ENCODE results near the gene GRM8. TPM values are rescaled to one million over a fixed set of nuclear protein-coding genes. Genes with fewer than 3 reads are reported as not detected.

GRM8 gene
- polyA plus RNA-seq, 2 of the 4 experiments (the other 2 are of a cell fraction): 0.06 TPM; not detected in 1

- DNase-seq (ENCODE audit: low read depth in 1 of 2, low spot score in 1 of 2) (no peak), ATAC-seq (no peak), FAIRE-seq (no peak)
- Histone ChIP-seq H3K27ac (no peak overlapping the region), H3K4me1 (peaks cover 11% of the 10 kb centered on the region; the same call in 2 of the 3 replicates), H3K9me3 (no peaks in the 10 kb centered on the region), H3K4me2 (no peak overlapping the region), H3K4me3 (no peak overlapping the region)
- 37% methylated on average over 2 of the region's 2 CpGs for WGBS (ENCODE audit: missing lambda C conversion rate)
- ChIA-PET POLR2A (no interaction called here), CTCF (no interaction called here)
- TF ChIP-seq KDM1A (IDR thresholded peaks at IDR 0.05; ENCODE audit: low read depth) (no peak), RCOR1 (IDR thresholded peaks at IDR 0.05; ENCODE audit: low read depth, low read length) (no peak), JUNB (IDR thresholded peaks at IDR 0.05) (no peak), BCL3 (IDR thresholded peaks at IDR 0.05) (no peak), HOXA7 (CRISPR knock-in tag; IDR thresholded peaks at IDR 0.05) (no peak), EHF (CRISPR knock-in tag; IDR thresholded peaks at IDR 0.05) (no peak), ATOH8 (CRISPR knock-in tag; IDR thresholded peaks at IDR 0.05; ENCODE audit: low read depth) (no peak), ESRRA (IDR thresholded peaks at IDR 0.05; ENCODE audit: borderline replicate concordance, low read length) (no peak), NFE2L2 (conservative IDR thresholded peaks at IDR 0.05; ENCODE audit: low read length) (no peak), CEBPB (IDR thresholded peaks at IDR 0.05) (no peak), ZSCAN20 (CRISPR knock-in tag; IDR thresholded peaks at IDR 0.05) (no peak), TFCP2L1 (CRISPR knock-in tag; IDR thresholded peaks at IDR 0.05) (no peak), FOSL2 (IDR thresholded peaks at IDR 0.05) (no peak), FOSL2 (CRISPR knock-in tag; IDR thresholded peaks at IDR 0.05) (no peak)
- TF ChIP-seq, protein P1, sequence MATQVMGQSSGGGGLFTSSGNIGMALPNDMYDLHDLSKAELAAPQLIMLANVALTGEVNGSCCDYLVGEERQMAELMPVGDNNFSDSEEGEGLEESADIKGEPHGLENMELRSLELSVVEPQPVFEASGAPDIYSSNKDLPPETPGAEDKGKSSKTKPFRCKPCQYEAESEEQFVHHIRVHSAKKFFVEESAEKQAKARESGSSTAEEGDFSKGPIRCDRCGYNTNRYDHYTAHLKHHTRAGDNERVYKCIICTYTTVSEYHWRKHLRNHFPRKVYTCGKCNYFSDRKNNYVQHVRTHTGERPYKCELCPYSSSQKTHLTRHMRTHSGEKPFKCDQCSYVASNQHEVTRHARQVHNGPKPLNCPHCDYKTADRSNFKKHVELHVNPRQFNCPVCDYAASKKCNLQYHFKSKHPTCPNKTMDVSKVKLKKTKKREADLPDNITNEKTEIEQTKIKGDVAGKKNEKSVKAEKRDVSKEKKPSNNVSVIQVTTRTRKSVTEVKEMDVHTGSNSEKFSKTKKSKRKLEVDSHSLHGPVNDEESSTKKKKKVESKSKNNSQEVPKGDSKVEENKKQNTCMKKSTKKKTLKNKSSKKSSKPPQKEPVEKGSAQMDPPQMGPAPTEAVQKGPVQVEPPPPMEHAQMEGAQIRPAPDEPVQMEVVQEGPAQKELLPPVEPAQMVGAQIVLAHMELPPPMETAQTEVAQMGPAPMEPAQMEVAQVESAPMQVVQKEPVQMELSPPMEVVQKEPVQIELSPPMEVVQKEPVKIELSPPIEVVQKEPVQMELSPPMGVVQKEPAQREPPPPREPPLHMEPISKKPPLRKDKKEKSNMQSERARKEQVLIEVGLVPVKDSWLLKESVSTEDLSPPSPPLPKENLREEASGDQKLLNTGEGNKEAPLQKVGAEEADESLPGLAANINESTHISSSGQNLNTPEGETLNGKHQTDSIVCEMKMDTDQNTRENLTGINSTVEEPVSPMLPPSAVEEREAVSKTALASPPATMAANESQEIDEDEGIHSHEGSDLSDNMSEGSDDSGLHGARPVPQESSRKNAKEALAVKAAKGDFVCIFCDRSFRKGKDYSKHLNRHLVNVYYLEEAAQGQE (IDR thresholded peaks at IDR 0.05): no peak
Measured at GRCh38 chr7:126698909-126699308, 553.8 kb downstream of the GRM8 start.

DNA sequence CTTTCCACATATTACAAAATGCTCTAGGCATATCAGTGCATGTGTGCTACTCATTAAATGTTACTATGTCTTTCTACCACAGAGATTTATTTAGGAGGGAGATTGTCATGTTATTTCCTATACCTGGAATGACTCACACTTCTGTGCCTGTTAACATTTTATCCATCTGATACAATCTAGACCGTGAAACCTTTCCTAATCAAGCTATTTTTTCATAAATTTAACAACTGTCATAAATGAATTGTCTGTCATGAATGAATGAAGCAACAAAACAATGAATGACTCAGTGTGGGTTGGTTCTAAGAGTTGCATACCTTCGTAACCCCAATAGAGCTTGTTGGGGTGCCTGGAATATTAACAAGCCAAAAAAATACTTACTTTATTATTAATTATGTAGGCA lies 554.3 kb downstream of the GRM8 start:
- H3K9me3 ChIP-seq: no peaks in the 10 kb centered on the region
- TF ChIP-seq RARB (CRISPR knock-in tag; IDR thresholded peaks at IDR 0.05): no peak
- no peak for TF ChIP-seq ZC3H11A (IDR thresholded peaks at IDR 0.05)
- TF ChIP-seq, protein P2, sequence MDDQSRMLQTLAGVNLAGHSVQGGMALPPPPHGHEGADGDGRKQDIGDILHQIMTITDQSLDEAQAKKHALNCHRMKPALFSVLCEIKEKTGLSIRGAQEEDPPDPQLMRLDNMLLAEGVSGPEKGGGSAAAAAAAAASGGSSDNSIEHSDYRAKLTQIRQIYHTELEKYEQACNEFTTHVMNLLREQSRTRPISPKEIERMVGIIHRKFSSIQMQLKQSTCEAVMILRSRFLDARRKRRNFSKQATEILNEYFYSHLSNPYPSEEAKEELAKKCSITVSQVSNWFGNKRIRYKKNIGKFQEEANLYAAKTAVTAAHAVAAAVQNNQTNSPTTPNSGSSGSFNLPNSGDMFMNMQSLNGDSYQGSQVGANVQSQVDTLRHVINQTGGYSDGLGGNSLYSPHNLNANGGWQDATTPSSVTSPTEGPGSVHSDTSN (IDR thresholded peaks at IDR 0.05): no peak
- TF ChIP-seq HOXA7 (CRISPR knock-in tag; IDR thresholded peaks at IDR 0.05): no peak
- no peak for TF ChIP-seq HEYL (CRISPR knock-in tag; IDR thresholded peaks at IDR 0.05)
- TF ChIP-seq MYC (IDR thresholded peaks at IDR 0.05; ENCODE audit: borderline replicate concordance, low read length): no peak
- TF ChIP-seq EP300 (IDR thresholded peaks at IDR 0.05): no peak
- TF ChIP-seq, protein P3, sequence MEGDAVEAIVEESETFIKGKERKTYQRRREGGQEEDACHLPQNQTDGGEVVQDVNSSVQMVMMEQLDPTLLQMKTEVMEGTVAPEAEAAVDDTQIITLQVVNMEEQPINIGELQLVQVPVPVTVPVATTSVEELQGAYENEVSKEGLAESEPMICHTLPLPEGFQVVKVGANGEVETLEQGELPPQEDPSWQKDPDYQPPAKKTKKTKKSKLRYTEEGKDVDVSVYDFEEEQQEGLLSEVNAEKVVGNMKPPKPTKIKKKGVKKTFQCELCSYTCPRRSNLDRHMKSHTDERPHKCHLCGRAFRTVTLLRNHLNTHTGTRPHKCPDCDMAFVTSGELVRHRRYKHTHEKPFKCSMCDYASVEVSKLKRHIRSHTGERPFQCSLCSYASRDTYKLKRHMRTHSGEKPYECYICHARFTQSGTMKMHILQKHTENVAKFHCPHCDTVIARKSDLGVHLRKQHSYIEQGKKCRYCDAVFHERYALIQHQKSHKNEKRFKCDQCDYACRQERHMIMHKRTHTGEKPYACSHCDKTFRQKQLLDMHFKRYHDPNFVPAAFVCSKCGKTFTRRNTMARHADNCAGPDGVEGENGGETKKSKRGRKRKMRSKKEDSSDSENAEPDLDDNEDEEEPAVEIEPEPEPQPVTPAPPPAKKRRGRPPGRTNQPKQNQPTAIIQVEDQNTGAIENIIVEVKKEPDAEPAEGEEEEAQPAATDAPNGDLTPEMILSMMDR (IDR thresholded peaks at IDR 0.05): no peak
- no peak for TF ChIP-seq TP53 (CRISPR knock-in tag; IDR thresholded peaks at IDR 0.05)
- DNase-seq (ENCODE audit: low read depth in 1 of 2, low spot score in 1 of 2): no peak
- no peak overlapping the region for H3K4me2 ChIP-seq
- no peak overlapping the region for H3K4me3 ChIP-seq
- no peak overlapping the region for H3K27ac ChIP-seq
- 36% methylated on average over 2 of the region's 2 CpGs for WGBS (ENCODE audit: missing lambda C conversion rate)
- no peak for FAIRE-seq
- POLR2A ChIA-PET: no interaction called here
- H3K4me1 ChIP-seq: peaks cover 11% of the 10 kb centered on the region; the same call in 2 of the 3 replicates
- CTCF ChIA-PET: no interaction called here
- ATAC-seq: no peak
